AML-193 (cell line): ENCODE results near the gene RBM11.

Experiments used
- DNase-seq, 2 experiments: peaks; one replicate each; lab custom pipeline; 2025; lab: John Stamatoyannopoulos, UW

RBM11 gene

DNA sequence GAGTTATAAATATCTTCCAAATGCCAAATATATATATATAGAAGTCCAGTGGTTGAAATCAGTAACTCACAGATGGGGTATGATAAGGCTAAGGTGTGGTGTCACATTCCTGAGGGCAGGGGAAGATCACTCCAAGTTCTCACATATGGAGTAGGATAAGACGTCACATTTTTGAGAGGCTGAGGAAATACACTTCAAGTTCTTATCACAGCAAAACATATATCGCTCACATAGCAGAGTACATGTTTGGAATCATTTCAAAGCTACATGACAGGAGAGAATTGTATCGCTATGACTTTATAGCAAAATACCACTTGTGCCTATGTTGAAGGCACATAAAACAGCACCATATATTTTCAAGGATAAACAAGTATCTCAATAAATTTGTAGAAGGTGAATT is 55.1 kb downstream of the RBM11 start:
- no peak for DNase-seq

DNA sequence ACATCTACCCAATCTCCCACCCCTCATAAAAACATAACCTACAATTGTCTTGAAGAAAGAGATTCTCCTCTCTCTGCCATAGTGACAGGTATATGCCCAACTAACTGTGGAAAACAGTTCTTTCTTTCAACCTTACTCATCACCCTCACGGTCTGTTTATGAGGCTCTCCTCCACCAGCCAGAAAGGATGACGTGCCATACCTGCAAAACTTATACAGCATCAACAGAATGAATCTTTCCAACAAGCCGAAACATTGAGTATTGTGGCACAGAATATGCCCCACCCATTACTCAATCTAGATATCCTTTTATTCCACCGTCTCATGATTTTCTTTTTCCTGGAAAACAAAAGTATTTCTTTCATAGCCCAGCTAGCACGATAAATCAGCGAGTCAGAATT is 55.7 kb downstream of the RBM11 start:
- no peak for DNase-seq

DNA sequence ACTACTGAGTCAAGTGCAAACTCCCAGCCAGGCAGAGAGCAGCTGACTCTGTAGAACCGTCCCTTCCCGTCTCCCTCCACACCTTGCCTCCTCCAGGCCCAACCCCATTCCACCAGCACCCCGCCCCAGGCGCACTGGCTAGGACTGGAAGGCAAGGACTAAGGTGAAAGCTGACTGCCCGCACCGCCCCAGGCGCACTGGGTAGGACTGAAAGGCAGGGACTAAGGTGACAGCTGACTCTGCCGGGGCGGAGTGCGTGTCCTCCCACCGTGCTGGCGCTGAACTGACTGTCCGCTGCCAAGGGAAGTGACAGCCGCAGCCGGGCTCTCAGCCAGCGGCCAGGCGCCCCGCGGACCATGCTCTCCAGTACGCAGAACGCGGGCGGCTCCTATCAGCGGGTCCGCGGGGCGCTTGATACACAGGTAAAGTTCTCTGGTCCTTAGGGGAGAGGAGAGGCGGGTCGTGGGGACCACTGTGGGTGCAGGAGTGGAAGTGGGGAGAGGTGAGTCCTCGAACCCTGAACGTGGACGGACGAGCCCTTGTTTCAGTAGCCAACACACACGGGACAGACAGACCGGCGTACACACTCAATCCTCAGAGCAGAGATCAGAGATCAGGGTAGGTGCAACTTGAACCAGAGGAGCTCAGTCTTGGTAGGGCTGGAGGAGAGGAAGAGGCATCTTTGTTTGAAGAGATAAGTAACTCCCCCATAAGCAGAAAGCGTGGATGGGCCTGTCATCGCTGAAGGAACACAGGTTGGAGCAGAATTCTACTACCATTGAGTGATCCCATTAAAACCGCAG is 58.0 kb downstream of the RBM11 start:
- no peak for DNase-seq

DNA sequence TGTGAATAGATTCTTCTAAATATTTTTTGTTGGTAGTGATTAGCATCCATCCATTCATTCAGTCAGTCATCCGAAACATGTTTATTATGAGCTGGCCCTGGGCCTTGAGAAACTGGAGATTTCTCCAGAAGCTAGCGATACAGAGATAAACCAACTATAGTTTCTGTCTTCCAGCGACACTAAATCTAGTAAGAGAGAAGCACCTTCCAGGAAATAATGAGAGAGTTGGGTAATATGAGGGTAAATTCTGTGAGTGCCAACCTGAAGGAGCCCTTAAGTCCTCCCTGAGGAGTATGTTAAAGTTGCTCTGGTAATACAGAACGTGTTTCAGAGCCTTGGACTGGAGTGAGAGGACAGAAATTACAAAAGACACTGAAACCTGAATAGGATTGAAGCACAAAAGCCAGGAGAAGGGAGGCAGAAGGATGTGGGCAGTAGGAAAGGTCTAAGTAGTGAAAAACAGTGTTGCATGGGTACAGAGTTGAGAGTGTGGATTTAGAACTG is 59.8 kb downstream of the RBM11 start:
- DNase-seq = no peak
